ENCODE results near the gene MAGI3.
A peak's percentile ranks its signal among the peaks of the same experiment; 100 is the strongest.

MAGI3 gene

GRCh38 chr1:113676524-113676923, 286.2 kb downstream of the MAGI3 start:
- H3K27ac ChIP-seq, result no peak overlapping the region
- TF ChIP-seq, protein P1, sequence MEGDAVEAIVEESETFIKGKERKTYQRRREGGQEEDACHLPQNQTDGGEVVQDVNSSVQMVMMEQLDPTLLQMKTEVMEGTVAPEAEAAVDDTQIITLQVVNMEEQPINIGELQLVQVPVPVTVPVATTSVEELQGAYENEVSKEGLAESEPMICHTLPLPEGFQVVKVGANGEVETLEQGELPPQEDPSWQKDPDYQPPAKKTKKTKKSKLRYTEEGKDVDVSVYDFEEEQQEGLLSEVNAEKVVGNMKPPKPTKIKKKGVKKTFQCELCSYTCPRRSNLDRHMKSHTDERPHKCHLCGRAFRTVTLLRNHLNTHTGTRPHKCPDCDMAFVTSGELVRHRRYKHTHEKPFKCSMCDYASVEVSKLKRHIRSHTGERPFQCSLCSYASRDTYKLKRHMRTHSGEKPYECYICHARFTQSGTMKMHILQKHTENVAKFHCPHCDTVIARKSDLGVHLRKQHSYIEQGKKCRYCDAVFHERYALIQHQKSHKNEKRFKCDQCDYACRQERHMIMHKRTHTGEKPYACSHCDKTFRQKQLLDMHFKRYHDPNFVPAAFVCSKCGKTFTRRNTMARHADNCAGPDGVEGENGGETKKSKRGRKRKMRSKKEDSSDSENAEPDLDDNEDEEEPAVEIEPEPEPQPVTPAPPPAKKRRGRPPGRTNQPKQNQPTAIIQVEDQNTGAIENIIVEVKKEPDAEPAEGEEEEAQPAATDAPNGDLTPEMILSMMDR (IDR thresholded peaks at IDR 0.05), result no peak
- DNase-seq (ENCODE audit: low spot score), result no peak
- H3K4me3 ChIP-seq, result no peak overlapping the region

- no peak for DNase-seq (ENCODE audit: low spot score)
- no peak overlapping the region for H3K4me3 ChIP-seq
These were observed 287.2 kb downstream of the MAGI3 start for GRCh38 chr1:113677250-113678158.

DNA sequence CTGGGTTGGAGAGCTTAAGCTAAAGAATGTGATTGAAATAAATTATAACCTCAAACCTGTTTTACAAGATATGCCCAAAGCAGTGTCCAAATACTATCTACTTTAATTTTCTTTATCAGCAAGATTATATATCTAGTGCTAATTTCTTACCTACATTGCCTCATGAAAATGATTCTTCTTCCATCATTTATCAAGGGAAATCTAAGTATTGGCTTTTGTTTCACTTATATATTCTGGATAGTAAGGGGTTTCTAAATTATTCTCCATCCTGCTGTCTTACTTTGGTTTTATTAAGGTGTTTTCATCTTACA, 287.8 kb downstream of the MAGI3 start:
- TF ChIP-seq, protein P1 (IDR thresholded peaks at IDR 0.05), result no peak
- DNase-seq (ENCODE audit: low spot score), result no peak
- H3K4me3 ChIP-seq, result no peak overlapping the region

More at GRCh38 chr1:113677250-113678158, 287.2 kb downstream of the MAGI3 start:
- H3K27ac ChIP-seq, result no peak overlapping the region
- TF ChIP-seq, protein P1 (IDR thresholded peaks at IDR 0.05), result peak; percentile 20

DNA sequence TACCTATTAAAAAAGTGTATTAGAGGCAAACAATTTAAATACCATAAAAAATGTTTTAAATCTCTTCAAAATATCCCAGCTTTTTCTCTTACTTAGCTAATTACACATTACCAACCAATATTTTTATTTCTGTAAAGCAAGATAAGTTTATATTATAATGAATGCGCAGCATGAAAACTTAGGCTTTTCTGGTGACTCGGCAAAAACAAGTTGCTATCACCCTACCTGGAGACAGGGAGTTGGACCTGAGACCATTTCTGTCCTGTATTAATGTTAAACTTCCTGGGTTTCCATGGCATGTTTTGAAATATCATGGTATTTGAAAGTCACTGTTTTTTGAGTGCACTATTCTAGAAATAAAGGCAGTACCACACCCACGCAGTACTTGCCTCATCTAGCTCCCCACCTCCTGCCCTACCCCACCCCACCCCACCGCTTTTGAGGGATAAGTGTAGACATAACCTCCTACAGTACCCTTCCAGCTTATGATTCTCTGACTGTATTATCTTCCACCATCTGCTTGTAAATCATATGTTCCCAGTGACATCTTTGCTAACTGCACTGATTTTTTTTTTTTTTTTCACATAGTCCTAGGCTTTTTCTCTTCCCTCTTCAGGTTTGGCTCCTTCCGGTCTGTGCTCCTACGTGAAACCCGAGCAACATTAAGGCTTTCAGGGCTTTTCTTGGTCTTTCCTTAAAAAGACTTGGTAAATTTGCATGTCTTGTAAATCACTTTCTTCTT, 291.5 kb downstream of the MAGI3 start:
- H3K4me3 ChIP-seq, result no peak overlapping the region
- DNase-seq (ENCODE audit: low spot score), result no peak
- H3K27ac ChIP-seq, result no peak overlapping the region
- TF ChIP-seq, protein P1 (IDR thresholded peaks at IDR 0.05), result no peak

More for the DNA sequence above, 287.8 kb downstream of the MAGI3 start:
- H3K27ac ChIP-seq, result no peak overlapping the region

- TF ChIP-seq, protein P1 (IDR thresholded peaks at IDR 0.05), result no peak
- DNase-seq (ENCODE audit: low spot score), result no peak
- peak overlapping the region; percentile 19 to 55 for H3K27ac ChIP-seq
- H3K4me3 ChIP-seq, result no peak overlapping the region
These were observed 293.3 kb downstream of the MAGI3 start for GRCh38 chr1:113683384-113684152.

DNA sequence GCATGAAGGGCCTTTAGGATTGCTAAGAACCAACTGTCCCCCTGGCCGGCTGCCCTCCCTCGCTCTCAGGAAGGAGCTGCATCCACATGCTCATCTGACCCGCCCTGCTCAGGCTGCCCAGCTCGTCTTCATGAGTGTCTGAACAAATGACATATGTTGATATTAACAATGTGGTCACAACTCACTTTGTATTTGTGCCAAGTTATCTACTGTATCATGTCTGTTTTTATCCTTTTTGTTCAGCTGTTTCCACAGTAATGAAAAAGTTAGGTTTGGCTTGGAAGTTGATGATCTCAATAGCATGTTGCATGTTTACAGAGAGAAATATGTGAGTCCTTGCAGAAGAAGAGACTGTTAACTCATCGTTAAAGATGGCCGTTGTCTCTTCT, 293.8 kb downstream of the MAGI3 start:
- peak overlapping the region; percentile 19 to 32 for H3K27ac ChIP-seq
- no peak overlapping the region for H3K4me3 ChIP-seq
- DNase-seq (ENCODE audit: low spot score), result no peak
- TF ChIP-seq, protein P1 (IDR thresholded peaks at IDR 0.05), result no peak

Data from coronary artery (tissue), 2 donors.